Hematopoietic multipotent progenitor cell treated with erythropoietin and hydrocortisone succinate and interleukin-3 and kit ligand, for 15 days (in vitro differentiated cells): ENCODE measurements around the gene PDE8B.

ENCODE experiments used
- DNase-seq: peaks from one replicate; pipeline ENCODE4 v3.0.0-alpha.2; 2015; ENCODE audit warnings: low spot score

Gene PDE8B, protein sequence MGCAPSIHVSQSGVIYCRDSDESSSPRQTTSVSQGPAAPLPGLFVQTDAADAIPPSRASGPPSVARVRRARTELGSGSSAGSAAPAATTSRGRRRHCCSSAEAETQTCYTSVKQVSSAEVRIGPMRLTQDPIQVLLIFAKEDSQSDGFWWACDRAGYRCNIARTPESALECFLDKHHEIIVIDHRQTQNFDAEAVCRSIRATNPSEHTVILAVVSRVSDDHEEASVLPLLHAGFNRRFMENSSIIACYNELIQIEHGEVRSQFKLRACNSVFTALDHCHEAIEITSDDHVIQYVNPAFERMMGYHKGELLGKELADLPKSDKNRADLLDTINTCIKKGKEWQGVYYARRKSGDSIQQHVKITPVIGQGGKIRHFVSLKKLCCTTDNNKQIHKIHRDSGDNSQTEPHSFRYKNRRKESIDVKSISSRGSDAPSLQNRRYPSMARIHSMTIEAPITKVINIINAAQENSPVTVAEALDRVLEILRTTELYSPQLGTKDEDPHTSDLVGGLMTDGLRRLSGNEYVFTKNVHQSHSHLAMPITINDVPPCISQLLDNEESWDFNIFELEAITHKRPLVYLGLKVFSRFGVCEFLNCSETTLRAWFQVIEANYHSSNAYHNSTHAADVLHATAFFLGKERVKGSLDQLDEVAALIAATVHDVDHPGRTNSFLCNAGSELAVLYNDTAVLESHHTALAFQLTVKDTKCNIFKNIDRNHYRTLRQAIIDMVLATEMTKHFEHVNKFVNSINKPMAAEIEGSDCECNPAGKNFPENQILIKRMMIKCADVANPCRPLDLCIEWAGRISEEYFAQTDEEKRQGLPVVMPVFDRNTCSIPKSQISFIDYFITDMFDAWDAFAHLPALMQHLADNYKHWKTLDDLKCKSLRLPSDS

DNA sequence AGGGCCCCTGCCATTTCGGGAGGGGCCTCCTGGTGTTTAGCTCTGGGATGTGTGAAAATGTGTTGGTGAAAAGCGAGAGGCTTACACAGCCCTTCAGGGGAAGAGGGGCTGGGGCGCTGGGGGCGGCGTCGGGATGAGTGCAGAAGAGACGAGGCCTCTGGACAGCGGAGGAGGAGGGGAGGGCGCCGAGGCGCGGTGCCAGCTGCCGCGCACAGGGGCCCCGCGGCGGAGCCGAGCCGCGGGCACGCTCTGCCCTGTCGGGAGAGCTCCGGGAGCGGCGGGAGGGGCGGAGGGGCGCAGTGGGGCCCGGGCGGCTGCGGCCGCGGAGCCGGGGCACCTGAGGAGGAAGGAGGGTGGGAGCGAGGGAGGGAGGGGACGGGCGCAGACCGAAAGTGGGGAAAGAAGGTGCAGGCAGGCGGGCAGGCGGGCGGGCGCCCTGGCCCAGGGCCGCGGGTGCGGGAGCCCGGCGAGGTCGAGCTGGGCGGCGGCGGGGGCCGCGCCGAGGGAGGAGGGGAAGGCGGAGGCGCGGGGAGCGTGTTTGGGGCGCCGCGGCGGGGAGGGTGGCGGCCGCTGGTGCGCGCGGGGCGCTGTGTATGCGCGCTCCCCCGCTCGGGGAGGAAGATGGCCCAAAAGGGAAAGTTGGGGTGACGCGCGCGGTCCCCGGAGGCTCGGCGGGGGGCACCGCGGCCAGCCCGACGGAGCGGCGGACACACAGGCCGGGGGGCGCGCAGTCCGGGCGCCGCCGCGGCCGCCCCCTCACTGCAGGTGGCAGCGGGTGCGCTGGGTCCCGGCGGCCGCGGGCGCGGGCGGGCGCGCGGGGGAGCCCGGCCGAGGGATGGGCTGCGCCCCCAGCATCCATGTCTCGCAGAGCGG is at the start of gene PDE8B:
TSS of gene PDE8B (plus strand) at position 590 of the 873 bp plus-strand sequence. CDS start at position 836, 246 bp downstream.
- no peak for DNase-seq

DNA sequence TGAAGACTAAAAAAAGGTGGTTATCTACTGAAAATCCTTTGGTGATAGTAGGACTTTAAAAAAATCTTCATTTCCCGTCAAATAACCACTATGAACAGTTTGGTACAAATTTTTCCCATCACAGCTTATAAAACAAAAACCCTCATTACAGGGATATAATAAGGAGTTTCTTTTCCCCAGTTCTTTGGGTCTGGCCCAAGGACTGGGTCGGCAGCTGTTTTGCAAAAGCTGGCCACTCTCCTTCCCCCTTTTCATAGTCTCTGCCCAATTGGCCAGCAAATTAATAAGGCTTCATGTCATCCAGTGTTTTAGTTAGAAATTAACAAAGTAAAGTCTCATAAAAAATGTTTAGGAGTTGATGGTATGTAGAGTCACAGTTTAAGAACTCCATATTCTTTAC is 47.0 kb upstream of the PDE8B start:
- no peak for DNase-seq

DNA sequence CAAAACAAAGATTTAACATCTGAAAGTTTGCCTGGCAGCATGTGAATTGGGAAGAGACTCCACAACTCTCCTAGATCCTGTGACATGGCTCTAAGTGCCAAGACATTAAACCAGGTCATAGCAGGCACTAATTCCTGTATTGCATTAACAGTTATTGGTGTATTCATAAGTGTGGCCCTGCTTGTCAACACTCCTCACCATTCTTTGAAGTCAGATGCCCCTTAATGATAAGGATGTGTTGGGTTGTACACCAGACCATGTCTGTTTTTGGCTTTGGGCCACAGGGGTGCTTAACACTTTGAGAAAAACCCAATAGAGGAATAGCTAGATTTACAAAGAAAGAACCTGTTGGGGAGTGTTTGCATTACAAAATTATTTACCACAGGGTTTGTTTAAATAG is 43.4 kb upstream of the PDE8B start:
- no peak for DNase-seq

DNA sequence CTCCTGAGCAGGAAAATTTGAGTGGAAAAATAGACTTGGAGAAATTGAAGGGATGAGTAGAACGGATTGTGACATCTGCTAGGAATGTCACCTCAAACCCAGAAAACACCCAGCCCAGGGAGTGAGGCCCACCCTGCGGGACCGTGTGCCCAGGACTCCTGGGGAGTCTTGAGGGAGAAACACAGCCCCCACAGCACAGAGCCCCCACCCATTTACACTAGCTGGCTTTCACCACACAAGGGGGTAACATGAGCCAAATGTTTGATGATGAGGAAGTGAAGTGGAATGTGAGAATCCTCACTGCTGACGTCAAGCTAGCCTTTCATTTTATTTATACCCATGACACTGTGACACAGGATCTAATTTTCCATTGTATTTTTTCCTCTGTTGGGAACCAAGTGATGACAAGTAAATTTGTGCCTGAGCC is 42.8 kb upstream of the PDE8B start:
- no peak for DNase-seq

- no peak for DNase-seq
These were observed 42.2 kb upstream of the PDE8B start for GRCh38 chr5:77168161-77168878.

DNA sequence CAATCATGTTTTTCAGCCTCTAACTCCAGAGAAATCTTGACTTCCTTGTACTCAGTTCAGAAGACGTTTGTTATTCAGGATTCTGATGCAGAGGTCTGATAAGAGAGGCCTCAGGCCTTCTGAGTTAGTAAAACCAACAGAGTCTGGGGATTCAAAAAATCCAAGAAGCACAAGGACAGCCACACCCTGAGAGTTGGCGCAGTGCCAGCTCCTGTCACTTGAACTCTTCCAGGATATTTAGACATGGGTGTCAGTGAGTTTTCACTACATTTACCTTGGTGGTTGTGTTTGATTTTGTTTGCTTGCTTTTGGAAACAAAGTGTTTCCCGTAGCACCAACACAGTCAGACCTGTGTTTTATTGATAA is 41.6 kb upstream of the PDE8B start:
- peak; percentile 31 for DNase-seq

DNA sequence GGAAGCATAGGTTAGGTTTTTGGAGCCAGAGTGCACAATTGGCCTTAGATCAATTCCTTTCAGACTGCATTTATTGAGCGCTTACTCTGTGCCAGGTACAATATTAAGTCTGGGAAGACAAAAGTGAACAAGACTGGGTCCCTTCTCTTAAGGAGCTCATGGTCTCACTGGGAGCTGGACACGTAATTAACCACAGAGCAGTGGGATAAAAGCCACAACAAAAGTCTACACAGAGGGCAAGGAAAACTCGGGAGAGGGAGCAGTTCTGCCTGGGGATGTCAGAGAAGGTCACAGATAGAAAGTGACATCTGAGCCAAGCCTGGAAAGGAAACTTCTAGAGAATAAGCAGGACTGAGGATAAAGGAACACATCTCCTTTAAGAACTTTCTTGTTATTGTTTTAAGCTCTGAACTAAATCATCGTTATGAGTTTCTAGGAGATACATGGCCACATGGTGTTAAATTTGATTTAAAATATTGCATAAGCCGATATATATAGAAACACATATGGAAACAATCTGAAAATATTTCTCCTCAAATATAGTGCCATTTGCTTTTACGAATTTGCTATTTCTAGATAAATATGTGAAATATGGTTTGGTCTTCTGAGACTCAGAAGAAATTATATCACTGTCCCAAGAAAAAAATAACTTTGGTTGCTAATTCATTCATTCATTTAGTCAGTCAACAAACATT is 40.1 kb upstream of the PDE8B start:
- DNase-seq = no peak

DNA sequence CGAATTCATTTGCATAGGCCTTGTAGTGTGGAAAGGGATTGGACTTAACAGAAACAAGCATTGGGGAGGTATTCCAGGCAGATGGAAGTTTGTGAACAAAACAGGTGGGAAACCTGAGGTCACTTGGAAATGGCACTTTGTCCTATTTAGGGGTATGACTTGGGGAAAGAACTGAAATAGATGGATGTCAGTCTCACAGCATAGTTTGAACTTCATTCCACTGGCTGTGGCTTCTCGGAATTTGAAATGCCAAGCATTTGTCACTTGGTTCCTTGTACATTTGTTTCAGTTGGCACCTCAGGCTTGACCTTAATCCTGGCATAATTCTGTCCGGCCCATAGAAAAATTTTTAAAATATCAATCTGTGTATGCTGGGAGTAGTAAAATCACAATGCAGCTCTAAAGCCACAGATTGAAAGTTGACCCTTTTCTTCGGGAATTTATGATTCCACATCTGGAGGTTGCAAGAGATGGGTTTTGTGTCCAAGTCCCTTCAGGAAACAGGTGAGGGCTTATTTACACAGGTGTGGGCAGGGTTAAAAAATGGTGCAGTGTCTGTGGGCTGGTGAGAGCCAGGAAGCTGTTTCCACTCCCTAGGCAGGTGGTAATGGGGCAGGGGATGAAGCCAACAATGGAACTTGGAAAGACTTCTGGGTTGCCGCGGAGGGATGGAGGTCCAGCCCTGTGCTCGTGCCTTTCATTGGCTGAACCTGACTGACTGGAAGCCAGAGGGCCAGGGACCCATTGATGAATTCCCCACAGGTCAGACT is 39.2 kb upstream of the PDE8B start:
- DNase-seq = no peak

DNA sequence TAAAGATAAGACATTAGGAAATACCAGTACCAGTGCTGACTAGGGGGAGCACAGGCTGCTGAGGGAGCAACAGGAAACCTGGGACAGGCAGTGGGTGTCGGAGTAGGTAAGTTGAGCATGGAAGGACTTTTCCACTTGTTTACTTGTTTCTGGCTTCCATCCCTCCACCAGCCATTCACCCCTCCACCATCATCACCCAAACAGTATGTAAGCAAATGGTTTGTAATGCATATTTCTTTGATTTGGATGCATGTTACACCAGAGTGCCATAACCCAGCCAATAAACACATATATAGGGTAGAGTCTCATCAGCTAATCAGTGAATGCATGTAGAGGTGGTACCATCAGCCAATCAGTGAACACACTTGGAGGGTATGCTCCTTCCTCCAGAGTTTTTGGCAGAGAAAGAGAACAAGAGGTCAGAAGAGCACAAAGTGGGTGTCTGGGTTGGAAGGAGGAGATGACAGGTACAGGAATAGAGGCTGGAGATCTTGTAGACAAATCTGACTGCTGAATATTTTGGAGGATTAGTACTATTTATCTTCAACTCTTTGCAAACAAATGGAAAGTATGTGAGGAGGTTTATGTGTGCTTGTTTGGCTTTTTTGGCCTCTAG is 37.7 kb upstream of the PDE8B start:
- DNase-seq = no peak

- DNase-seq = no peak
These were observed 36.0 kb upstream of the PDE8B start for GRCh38 chr5:77174526-77174925.

GRCh38 chr5:77175231-77175630 is 35.2 kb upstream of the PDE8B start:
- no peak for DNase-seq

DNA sequence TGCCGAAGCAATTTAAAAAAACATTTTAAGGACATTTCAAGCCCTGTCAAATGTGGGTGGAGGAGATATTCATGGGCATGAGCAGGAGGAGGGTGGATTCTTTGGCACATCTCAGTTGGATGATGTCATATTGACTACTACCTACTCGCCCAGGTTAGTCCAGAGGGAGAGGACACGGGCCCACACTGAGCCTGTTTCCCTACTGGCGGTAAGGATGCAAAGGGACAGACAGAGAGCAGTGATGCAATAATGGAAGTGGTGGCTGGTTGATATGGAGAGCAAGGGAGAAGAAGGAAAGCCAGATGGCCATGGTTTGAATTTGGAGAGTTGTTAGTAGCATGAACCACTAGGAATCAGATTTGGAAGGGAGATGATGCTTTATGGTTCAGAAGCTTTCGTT is 34.1 kb upstream of the PDE8B start:
- DNase-seq = no peak

- DNase-seq = no peak
These were observed 32.9 kb upstream of the PDE8B start for GRCh38 chr5:77177576-77177975.

DNA sequence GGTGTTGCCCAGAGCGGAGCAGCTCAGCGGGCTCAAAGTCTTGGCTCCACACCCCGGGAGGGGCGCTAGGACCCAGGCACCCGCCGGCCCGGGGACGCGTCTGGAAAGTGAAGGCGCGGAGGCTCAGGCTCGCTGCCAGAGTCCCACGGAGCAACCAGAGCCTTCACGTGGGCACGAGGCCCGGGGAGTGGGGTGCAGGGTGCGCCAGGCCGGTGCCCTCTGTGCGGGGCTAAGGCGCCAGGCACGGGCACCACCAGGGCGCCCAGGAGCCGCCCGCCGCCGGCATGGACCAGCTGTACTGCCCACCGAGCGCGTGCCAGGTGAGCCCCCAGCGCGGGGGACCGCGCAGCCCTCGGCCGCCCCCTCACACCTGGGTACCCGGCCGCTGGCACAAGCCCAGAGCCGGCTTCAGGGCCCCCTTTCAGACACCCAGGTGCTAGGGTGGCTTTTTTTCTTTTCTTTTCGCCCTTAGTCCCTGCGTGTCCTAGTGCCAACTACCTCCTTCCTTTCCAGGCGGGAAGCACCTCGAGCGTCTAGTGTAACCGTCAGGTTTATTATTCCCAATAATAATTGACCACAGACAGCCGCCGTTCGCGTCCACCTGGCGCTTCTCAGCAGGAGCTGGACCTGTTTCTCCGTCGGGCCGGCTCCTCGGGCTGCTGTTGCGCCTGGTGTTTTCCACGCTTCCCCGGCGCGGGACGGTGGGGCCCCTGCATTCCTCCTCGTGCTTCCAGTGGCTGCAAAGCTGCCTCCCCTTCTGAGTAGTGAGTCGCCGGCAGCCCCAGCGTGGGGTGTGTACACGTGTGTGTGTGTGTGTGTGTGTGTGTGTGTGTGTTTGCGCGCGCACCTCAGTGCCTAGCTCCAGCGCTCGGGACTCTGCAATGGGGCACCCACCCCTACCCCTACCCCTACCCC is 30.1 kb upstream of the PDE8B start:
- DNase-seq = no peak

GRCh38 chr5:77181173-77181572 is 29.3 kb upstream of the PDE8B start:
- no peak for DNase-seq

DNA sequence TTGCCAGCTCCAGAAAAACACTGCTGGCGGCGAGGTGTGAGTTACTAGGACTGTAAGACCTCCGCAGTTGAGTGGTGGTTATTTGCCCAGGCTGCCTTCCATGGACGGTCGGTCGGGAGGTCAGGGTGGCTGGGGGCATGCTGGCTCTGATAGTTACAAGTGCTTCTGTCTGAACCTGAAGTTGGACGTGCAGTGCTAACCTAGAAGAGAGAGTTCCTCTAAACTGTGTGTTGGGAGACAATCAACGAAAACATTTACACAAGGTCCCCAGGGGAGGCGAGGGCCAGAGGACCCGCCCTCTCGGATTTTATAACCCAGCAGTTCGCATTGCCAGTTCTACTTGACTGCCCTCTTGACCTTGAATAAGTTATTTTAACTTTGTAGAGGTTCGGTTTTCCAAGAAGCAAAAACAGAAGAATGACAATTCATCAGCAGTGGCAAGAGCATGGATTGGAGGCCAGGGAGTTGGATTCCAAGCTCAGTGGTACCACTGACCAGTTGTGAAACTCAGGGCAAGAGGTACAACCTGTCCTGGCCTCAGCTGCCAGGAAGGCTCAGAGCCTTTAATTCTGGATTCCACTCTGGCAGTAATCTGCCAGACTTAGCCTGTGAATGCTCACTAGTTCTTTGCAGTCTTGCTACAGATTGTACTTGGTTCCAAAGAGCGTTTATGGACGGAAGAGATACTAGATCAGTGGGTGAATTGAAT is 28.7 kb upstream of the PDE8B start:
- no peak for DNase-seq

- no peak for DNase-seq
These were observed 28.1 kb upstream of the PDE8B start for GRCh38 chr5:77182367-77182766.
